SK-N-MC (cell line): ENCODE results near the gene PCDH1.

Experiments used
- FOXP2 ChIP-seq: optimal IDR thresholded peaks from 2 replicates; pipeline ENCODE3; 2011; ENCODE audit warnings: mild to moderate bottlenecking, moderate library complexity; ENCODE audit not compliant: insufficient read depth; ENCODE audit errors: extremely low read length, control extremely low read depth
- POLR2AphosphoS5 ChIP-seq: IDR thresholded peaks from 2 replicates; pipeline ENCODE4 v1.6.1; 2012; ENCODE audit warnings: mild to moderate bottlenecking, low read depth, low read length, borderline replicate concordance

DNA sequence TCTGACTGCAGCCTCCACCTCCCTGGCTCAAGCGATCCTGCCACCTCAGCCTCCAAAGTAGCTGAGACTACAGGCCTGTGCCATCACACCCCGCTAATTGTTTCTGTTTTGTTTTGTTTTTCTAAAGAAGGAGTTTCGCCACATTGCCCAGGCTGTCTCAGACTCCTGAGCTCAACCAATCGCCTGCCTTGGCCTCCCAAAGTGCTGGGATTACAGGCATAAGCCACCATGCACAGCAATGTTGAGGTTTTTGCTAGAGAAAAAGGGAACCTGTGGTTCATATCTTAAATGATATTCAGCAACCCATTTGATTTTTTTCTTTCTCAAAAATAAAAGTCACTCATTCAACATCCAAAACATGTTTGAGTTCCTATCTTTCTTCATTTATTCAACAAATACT lies 25.1 kb upstream of the PCDH1 start:
- TF ChIP-seq FOXP2 (no peak), POLR2AphosphoS5 (no peak)
